ENCODE measurements around the gene PAGE4.

Gene PAGE4, protein sequence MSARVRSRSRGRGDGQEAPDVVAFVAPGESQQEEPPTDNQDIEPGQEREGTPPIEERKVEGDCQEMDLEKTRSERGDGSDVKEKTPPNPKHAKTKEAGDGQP

GRCh38 chrX:49829016-49829415, at the start of gene PAGE4:
Gene PAGE4, plus strand, starts transcription at chrX:49829303. Its CDS starts 1,126 bp downstream, at chrX:49830429.
- no peak for DNase-seq

DNA sequence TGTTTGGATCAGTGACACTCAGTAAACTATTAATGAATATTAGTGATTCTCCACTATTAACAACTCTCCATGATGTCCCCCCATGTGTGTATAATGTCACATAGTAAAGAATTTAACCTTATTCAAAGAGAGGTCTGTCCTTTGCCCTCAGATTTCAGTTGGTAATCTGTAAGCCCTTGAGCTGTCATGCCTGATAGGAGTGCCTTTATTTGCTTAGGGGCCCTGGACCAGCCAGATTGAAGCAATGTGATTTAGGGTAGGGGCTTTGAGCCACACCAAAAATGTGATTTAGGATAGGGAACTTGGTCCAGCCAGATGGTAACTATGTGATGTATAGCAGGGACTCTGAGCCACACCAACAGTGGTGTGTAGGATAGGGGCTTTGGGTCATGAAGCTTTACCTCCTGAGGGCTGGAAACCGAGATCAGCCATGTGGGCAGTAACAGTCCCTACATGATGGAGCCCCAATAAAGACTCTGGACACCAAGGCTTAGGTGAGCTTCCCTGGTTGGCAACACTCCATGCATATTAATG, 44.3 kb upstream of the PAGE4 start:
- no peak for DNase-seq

DNA sequence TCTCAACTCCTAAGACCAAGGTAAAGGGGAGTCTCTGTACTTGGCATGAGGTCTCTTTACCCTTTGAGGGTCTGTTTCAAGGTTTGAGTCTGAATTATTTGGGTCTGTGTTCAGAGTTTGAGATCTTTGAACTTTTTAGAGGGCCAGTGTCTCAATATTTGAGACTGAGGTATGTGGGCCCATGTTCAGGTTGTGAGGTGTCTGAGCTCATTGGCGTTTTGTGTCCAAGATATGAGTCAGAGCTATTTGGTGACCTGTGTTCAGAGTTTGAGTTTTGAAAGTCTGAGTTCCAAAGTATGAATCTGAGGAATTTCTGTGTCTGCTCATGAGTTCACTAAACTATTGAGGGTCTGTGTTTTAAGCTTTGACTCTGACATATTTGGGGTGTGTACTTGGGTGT, 36.7 kb upstream of the PAGE4 start:
- no peak for DNase-seq

DNA sequence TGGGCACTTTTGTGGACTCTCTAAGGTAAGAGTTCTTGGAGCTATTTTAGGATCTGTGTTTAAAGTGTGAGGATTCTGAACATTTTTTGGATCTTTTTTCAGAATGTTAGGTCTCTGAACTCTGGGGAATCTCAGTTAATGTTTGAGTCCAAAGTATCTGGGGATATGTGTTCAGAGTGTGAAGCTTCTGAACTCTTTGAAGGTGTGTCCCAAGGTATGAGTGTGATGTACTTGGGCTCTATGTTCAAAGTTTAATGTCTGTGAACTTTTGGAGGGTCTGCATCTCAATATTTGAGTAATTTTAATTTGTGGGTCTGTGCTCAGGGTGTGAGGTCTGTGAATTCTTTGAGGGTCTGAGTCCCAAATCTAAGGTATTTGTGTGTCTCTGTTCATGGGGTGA, 35.4 kb upstream of the PAGE4 start:
- DNase-seq: no peak

GRCh38 chrX:49799828-49800227, 29.3 kb upstream of the PAGE4 start:
- no peak for DNase-seq

- DNase-seq: no peak
These were observed 19.0 kb upstream of the PAGE4 start for GRCh38 chrX:49809891-49810632.

DNA sequence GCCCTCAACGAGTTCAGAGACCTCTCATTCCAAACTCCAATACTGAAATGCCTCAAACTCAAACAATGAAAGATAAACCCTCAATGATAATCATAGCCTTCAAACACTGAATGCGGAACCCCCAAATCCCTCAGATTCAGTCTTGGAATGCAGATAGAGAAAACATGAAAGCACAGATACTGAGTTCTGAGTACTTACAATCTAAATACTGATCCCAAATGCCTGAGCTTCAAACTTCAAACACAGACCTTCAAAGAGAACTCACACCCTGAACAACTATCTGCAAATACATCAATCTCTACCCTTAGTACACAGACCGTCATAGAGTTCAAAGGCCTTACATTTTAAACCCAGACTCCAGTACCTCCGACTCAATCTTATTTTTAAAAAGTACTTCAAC, 16.9 kb upstream of the PAGE4 start:
- DNase-seq: no peak

- DNase-seq: no peak
These were observed 12.7 kb upstream of the PAGE4 start for GRCh38 chrX:49816435-49816834.

GRCh38 chrX:49838374-49838773, 9.3 kb downstream of the PAGE4 start:
- DNase-seq: no peak

- DNase-seq: peak; percentile 11
These were observed 11.6 kb downstream of the PAGE4 start for GRCh38 chrX:49840679-49841078.

DNA sequence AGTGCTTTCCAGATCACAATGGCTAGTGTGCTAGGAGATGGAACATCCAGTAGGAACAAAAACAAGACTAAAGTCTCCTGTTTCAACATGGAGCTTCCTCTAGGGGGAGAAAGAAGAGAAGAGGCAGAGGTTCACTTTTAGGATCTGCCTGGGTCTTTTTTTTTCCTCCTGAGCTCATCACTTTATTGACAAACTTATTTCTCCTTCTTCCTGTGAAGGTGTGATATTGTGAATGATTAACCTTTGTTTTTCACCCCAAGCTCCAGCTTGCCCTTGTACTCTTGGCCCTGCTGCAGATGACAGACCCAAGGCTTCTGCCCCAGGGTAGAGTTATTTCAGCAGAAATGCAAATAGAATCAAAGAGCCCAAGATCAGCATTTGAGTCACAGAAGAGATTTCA, 13.5 kb downstream of the PAGE4 start:
- DNase-seq: no peak

DNA sequence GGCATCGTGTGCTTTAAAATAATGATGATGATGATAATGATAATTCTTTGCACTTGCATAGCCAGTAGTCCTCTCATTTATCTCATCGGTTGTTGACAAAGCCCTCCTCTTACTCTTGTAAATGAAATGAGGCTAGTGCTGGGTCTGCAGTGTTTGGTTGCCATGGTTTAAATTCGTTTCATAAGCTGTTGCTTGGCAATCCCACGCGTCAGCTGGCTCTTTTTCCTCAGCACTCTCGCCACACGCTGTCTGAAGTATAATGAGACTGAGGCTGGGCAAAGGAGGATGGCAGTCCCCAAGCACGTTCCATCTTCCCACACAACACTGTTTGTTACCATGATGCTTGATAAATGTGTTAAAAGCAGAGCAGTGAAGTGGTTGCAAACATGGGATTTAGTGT, 15.5 kb downstream of the PAGE4 start:
- DNase-seq: no peak

DNA sequence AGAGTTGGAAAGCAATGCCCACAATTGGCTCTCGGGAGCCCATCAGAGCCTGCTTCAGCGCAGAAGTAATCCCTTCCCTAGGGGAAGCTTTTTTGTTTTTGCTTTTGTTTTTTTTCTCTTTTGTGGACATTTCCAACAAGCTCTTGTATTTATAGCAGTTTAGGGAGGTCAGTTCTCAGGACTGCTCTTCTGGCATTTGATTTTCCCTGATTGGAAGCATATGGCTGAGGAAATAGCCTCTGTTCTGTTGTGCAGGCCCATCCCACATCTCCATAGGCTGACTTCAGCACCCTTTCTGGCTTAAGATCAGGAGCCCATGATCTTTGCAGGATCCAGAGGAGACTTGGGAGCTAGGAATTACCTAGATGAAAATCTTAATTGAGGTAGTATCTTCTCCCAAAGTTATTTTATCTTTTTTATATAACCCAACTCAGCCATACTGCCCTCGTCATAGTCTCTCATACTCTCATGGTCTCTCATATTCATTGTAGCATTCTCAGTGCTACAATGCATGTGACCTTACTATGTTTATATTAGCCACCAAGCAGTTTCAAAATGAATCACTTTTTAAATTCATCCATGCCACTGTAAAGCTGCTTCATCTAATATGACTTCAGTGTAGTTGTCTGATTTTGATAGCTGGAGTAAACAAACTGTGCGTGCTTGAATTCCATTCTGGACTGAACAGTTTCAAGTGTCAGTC, 16.7 kb downstream of the PAGE4 start:
- DNase-seq: no peak

GRCh38 chrX:49846522-49846921, 17.4 kb downstream of the PAGE4 start:
- no peak for DNase-seq

GRCh38 chrX:49848275-49848674, 19.2 kb downstream of the PAGE4 start:
- no peak for DNase-seq

- DNase-seq: no peak
These were observed 20.9 kb downstream of the PAGE4 start for GRCh38 chrX:49850028-49850427.

- no peak for DNase-seq
These were observed 24.6 kb downstream of the PAGE4 start for GRCh38 chrX:49853661-49854060.

DNA sequence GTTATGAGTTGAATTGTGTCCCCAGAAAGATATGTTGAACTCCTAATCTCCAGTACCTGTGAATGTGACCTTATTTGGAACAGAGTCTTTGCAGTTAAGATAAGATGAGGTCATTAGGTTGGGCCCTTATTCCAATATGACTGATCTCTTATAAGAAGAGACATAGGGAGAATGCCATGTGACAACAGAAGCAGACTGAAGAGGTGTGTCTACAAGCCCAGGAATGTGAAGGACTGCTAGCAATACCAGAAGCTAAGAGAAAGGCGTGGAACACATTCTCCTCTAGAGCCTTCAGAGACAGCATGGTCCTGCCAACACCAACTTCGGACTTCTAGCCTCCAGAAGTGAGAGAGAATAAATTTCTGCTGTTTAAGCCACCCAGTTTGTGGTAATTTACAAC, 27.7 kb downstream of the PAGE4 start:
- DNase-seq: no peak

DNA sequence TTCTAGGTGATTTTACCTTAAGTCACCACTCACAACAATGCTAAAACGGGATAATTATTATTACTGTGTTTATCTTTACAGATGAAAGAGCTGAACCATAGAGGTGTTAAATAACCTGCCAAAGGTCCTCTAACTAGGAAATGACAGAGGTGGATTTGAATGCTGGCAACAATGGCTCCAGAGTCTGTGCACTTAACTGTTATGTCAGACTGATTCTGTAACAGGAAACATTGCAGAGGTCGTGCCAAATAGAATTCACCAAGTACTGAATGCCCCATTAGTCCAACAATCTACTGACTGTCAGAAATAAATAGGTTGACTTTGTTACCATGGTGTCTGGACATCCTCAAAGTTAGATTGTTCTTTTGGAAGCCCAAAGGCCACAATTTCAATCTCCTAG, 29.2 kb downstream of the PAGE4 start:
- DNase-seq: no peak

DNA sequence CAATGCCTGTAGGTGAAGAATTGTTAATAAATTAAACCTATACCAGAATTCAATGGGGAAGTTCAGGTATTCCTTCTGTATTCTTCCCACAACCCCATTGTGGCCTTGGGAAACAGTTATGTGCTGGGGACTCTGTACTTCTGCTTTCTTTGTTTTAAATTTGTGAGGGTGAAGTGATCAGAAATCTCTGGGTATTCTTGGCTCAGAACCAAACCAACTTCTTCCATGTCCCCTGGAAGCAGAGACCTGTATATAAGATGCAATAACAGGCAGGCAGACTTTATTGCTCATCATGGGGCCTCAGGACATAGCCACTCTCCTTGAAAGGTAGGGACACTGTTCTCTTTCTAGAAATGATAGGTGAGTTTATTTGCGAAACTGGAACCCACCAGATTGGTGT, 30.4 kb downstream of the PAGE4 start:
- no peak for DNase-seq

DNA sequence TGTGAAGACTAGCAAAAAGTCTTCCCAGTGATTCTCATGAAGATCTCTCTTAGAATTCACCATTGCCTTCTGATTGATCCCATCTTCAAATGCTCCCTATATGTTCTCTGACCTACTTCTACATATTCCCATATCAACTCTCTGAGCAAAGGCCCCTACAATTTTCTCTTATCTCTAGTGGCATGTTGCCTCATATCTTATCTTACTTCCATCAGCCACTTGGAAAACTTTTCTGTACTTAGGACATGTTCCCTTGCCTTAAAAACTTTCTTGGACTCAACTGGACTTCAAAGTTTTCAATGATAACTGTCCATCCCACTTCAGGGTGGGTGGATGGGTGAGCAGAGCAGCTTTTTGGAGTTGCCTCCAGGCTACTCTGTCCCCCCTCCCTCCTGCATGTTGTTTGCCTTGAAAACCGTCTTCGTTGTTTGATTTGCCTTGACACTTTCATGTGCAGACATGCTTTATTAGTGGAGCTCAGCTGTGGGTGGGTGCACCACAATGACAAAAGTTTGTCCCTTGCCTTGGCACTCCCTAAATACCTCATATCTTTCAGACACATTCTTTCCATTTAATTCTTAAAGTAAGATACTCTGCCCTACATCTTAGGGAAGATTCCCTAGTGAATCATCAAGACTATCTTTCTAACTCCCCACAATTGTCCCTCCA, 31.9 kb downstream of the PAGE4 start:
- no peak for DNase-seq

DNA sequence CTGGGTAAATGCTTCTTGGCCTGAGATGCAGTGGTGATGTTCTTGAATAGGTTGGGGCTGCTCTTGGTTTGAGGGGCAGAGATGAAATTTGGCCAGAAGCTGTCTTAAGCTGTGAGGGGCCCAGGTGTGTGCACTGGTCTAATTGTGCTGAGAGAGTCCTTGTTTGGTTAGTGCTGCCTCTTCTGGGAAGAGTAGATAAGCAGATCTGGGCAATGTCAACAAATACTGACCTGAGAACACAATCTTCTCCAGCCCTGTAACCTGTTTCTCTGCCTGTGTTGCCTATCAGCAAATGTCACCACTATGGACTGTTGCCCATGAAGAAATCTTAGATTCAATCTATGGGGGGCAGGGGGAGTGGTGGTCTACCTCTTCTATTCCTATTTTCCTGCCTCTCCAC, 33.0 kb downstream of the PAGE4 start:
- no peak for DNase-seq

DNA sequence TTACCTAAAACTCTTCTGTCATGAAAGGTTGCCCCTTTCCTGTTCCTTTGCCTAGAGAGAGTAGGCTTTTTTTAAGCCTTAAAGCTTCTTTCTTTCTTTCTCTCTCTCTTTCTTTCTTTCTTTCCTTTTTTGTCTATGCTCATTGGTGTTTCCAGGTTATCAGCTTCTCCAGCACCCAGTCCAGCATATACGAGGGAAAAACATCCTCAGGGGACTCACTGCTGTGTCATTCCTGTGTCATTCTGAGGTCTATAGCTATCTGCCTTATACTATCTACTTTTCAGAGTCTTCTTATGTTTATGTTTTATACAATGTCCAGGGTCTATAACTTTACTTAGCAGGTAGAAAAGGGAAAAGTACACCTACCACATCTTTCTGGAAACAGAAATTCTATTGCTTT, 39.6 kb downstream of the PAGE4 start:
- no peak for DNase-seq

DNA sequence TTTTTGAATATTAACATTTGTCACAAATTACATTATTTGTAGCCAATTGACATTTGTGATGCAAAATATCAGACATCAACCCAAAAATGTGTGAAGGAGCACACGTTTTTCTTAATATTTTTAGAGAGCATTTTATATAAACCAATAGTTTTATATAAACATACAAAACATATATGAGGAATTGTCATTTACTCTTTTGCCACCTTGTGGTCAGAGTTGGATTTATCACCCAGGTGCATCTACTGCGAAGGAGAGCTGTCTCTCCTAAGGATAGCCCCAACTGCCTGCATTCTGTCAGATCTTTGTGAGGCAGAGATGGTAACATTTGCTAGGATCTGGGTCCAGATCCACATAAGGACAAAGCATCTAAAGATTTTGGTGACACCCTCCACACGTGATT, 47.6 kb downstream of the PAGE4 start:
- no peak for DNase-seq

All from SHP77 treated with DMSO at 0.1 percent for 48 hours (cell line).